PC-9 (cell line): ENCODE results near the gene FOLR2.

Experiments
- EZH2 ChIP-seq: fragments of 200-600 bp; sonication (generic); IDR thresholded peaks from 2 replicates; pipeline ENCODE4 v1.8.0; 2017; ENCODE audit warnings: antibody characterized with exemption, low read depth
- TF ChIP-seq, protein P1 (sequence below): fragments of 200-600 bp; sonication (generic); conservative IDR thresholded peaks from 2 replicates; pipeline ENCODE4 v1.6.1; 2017; ENCODE audit warnings: mixed run types, antibody characterized with exemption, mild to moderate bottlenecking, moderate library complexity

DNA sequence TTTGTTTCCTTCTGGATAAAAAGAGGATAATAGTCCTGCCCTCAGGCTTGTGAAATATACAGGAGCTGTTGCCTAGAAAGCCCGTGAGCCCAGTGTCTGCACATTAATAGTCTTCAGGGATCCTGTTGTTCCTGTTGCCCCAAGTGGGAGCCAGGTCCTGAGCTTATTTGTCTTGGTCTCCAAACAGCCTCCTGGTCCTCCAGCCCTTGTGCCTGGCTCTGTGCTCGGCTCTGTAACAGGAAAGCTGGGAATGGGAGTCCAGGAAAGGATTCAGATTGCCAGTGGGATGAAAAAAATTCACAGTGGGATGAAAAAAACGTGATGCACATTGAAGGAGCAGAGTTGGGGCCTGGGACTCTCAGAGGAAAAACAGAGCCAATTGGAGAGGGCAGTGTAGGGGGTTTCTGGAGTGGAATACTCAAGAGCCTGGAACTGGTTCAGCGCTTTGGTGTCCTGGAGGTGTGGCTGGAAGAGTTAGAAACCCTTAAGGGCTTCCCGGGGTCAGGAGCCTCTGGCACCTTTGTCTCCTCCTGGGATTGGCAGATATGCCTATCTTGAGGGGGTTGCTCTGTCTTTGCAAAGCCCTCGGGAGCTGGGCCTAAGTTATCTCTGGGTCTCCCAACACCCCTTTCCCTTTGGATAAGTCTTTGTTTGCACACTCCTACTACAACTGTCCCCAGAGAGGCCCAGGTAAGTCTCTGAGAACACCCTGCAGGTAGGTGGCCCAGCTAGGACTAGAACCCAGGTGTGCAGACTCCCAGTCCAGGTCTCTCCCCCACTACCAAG lies 5.7 kb downstream of the FOLR2 start:
- TF ChIP-seq, protein P1, sequence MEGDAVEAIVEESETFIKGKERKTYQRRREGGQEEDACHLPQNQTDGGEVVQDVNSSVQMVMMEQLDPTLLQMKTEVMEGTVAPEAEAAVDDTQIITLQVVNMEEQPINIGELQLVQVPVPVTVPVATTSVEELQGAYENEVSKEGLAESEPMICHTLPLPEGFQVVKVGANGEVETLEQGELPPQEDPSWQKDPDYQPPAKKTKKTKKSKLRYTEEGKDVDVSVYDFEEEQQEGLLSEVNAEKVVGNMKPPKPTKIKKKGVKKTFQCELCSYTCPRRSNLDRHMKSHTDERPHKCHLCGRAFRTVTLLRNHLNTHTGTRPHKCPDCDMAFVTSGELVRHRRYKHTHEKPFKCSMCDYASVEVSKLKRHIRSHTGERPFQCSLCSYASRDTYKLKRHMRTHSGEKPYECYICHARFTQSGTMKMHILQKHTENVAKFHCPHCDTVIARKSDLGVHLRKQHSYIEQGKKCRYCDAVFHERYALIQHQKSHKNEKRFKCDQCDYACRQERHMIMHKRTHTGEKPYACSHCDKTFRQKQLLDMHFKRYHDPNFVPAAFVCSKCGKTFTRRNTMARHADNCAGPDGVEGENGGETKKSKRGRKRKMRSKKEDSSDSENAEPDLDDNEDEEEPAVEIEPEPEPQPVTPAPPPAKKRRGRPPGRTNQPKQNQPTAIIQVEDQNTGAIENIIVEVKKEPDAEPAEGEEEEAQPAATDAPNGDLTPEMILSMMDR = no peak
- TF ChIP-seq EZH2 = no peak
